Neuronal stem cell (in vitro differentiated cells): ENCODE data around the gene C3orf22.
"Not testable (repeated sequence)": the region's sequence is repeated elsewhere in the genome, so short reads cannot be mapped to it uniquely, and the experiment has no call there.

Experiments
- DNase-seq: peaks from one replicate; pipeline ENCODE4 v3.0.0-alpha.2; 2013; ENCODE audit warnings: low spot score
- H2AFZ ChIP-seq: one replicate; pipeline ENCODE4 v1.6.1; 2013; ENCODE audit warnings: mild to moderate bottlenecking, low read length, inconsistent platforms
- H2AK5ac ChIP-seq: 2 replicates; pipeline ENCODE4 v1.6.1; 2013; ENCODE audit warnings: low read depth, mild to moderate bottlenecking, inconsistent platforms, low read length, moderate library complexity, mixed read lengths
- H2BK120ac ChIP-seq: 2 replicates; pipeline ENCODE4 v1.6.1; 2013; ENCODE audit warnings: low read depth, mild to moderate bottlenecking, inconsistent platforms, low read length, moderate library complexity, mixed read lengths
- H2BK12ac ChIP-seq: one replicate; pipeline ENCODE4 v1.6.1; 2013; ENCODE audit warnings: low read length, inconsistent platforms
- H2BK15ac ChIP-seq: 2 replicates; pipeline ENCODE4 v1.6.1; 2013; ENCODE audit warnings: mild to moderate bottlenecking, low read length, inconsistent platforms, mixed read lengths
- H2BK5ac ChIP-seq: one replicate; pipeline ENCODE4 v1.6.1; 2013; ENCODE audit warnings: inconsistent platforms, mild to moderate bottlenecking, low read length, moderate library complexity
- H3K14ac ChIP-seq: one replicate; pipeline ENCODE4 v1.6.1; 2013; ENCODE audit warnings: low read length, inconsistent platforms
- H3K18ac ChIP-seq: 2 replicates; pipeline ENCODE4 v1.6.1; 2013; ENCODE audit warnings: low read length, inconsistent platforms
- H3K23ac ChIP-seq: 2 replicates; pipeline ENCODE4 v1.6.1; 2013; ENCODE audit warnings: low read depth, mild to moderate bottlenecking, mixed read lengths, low read length, inconsistent platforms; ENCODE audit not compliant: poor library complexity
- H3K27ac ChIP-seq: replicated peaks from 3 replicates; pipeline ENCODE4 v1.5.1; 2013; ENCODE audit warnings: low read length, inconsistent platforms
- H3K27me3 ChIP-seq, 3 experiments: 2 replicates each; pipeline ENCODE4 v1.6.1; 2013; ENCODE audit warnings: low read length in 3 of 3, mild to moderate bottlenecking in 2 of 3, inconsistent platforms in 1 of 3, low read depth in 1 of 3, mixed read lengths in 1 of 3, moderate library complexity in 1 of 3; ENCODE audit not compliant: control insufficient read depth in 3 of 3, insufficient read depth in 3 of 3
- H3K36me3 ChIP-seq, 2 donors: replicated peaks in 1 of 2; 2 replicates each; pipeline ENCODE4 v1.6.1; 2013; ENCODE audit warnings: low read length in 2 of 2; ENCODE audit not compliant: control insufficient read depth in 2 of 2, insufficient read depth in 2 of 2
- H3K4ac ChIP-seq: 2 replicates; pipeline ENCODE4 v1.6.1; 2013; ENCODE audit warnings: inconsistent platforms, mild to moderate bottlenecking, low read length, moderate library complexity
- H3K4me1 ChIP-seq, 2 donors: 1 replicate in 1 of 2; 2 replicates in 1 of 2; pipeline ENCODE4 v1.6.1; 2013; ENCODE audit warnings: low read length in 2 of 2, low read depth in 1 of 2; ENCODE audit not compliant: control insufficient read depth in 2 of 2, insufficient read depth in 1 of 2
- H3K4me2 ChIP-seq: one replicate; pipeline ENCODE4 v1.6.1; 2013; ENCODE audit warnings: mild to moderate bottlenecking, low read length, inconsistent platforms; ENCODE audit not compliant: insufficient read depth, poor library complexity, severe bottlenecking
- H3K4me3 ChIP-seq, 2 donors: 2 replicates each; pipeline ENCODE4 v1.5.1; 2013; ENCODE audit warnings: low read length in 2 of 2, mild to moderate bottlenecking in 2 of 2, inconsistent platforms in 1 of 2, moderate library complexity in 1 of 2
- H3K79me1 ChIP-seq: one replicate; pipeline ENCODE4 v1.6.1; 2013; ENCODE audit warnings: low read depth, mild to moderate bottlenecking, inconsistent platforms, low read length, moderate library complexity
- H3K9ac ChIP-seq: one replicate; pipeline ENCODE4 v1.6.1; 2013; ENCODE audit warnings: mild to moderate bottlenecking, low read depth, low read length, inconsistent platforms; ENCODE audit not compliant: poor library complexity
- H3K9me3 ChIP-seq, 2 donors: replicated peaks in 1 of 2; 2 replicates each; pipeline versions ENCODE3 to v1.6.1; 2013; ENCODE audit warnings: low read length in 2 of 2, mild to moderate bottlenecking in 2 of 2, inconsistent platforms in 1 of 2, low read depth in 1 of 2, mixed read lengths in 1 of 2, moderate library complexity in 1 of 2; ENCODE audit not compliant: control insufficient read depth in 2 of 2, insufficient read depth in 1 of 2
- H4K8ac ChIP-seq: one replicate; pipeline ENCODE4 v1.6.1; 2013; ENCODE audit warnings: low read depth, mild to moderate bottlenecking, inconsistent platforms, low read length, moderate library complexity
- H4K91ac ChIP-seq: one replicate; pipeline ENCODE4 v1.6.1; 2013; ENCODE audit warnings: low read length, low read depth, mild to moderate bottlenecking, inconsistent platforms; ENCODE audit not compliant: poor library complexity
- WGBS, 2 donors: extraction: QIAGEN DNeasy Blood & Tissue Kit; methylation state at CpG; one replicate each; pipeline ENCODE4 v1.1.7; 2013; ENCODE audit warnings: missing lambda C conversion rate in 2 of 2, mixed read lengths in 1 of 2; ENCODE audit not compliant: insufficient read length in 2 of 2, insufficient replicate concordance in 1 of 2; ENCODE audit errors: extremely low coverage in 2 of 2; 5-methylcytosine and 5-hydroxymethylcytosine counted together

C3orf22 gene

GRCh38 chr3:126535636-126536035, 23.1 kb downstream of the C3orf22 start:
- no peaks in the 10 kb centered on the region for H3K79me1 ChIP-seq
- H2BK15ac ChIP-seq, result no peak overlapping the region
- peak overlapping the region; percentile 2 for H3K23ac ChIP-seq
- peaks cover 0 to 26% (median 2%) of the 10 kb centered on the region in 3 experiments for H3K27me3 ChIP-seq
- H3K4me3 ChIP-seq, result no peak overlapping the region
- H2BK120ac ChIP-seq, result no peak overlapping the region
- no peaks in the 10 kb centered on the region for H3K36me3 ChIP-seq
- no peaks in the 10 kb centered on the region for H3K9me3 ChIP-seq
- H3K4me2 ChIP-seq, result no peak overlapping the region
- H4K91ac ChIP-seq, result peak overlapping the region; percentile 60
- H3K18ac ChIP-seq, result peak overlapping the region; percentile 59
- H3K9ac ChIP-seq, result no peak overlapping the region
- H4K8ac ChIP-seq, result no peak overlapping the region
- H3K4me1 ChIP-seq, result no peaks in the 10 kb centered on the region
- H2BK5ac ChIP-seq, result no peak overlapping the region
- H3K14ac ChIP-seq, result peak overlapping the region; percentile 31
- H2BK12ac ChIP-seq, result no peak overlapping the region
- no peak overlapping the region for H3K4ac ChIP-seq
- no peak overlapping the region for H3K27ac ChIP-seq
- no peak for DNase-seq
- no peak overlapping the region for H2AFZ ChIP-seq
- peak overlapping the region; percentile 27 for H2AK5ac ChIP-seq

- not testable (repeated sequence) for H3K4ac ChIP-seq, H3K9ac ChIP-seq, H2BK15ac ChIP-seq, H3K9me3 ChIP-seq, H3K4me2 ChIP-seq, DNase-seq, H3K4me3 ChIP-seq, H2BK120ac ChIP-seq, H3K36me3 ChIP-seq, H4K8ac ChIP-seq, H3K27ac ChIP-seq, H2BK5ac ChIP-seq, H2BK12ac ChIP-seq, H3K18ac ChIP-seq, H2AFZ ChIP-seq, H3K79me1 ChIP-seq, H4K91ac ChIP-seq, H3K4me1 ChIP-seq
- WGBS, 2 donors, result no CpG with 5 or more reads among the region's 7 CpGs
- H3K23ac ChIP-seq, result peak overlapping the region; percentile 52
- H2AK5ac ChIP-seq, result peak overlapping the region; percentile 75
- peaks cover 0 to 30% (median 2%) of the 10 kb centered on the region in 3 experiments for H3K27me3 ChIP-seq
- H3K14ac ChIP-seq, result peak overlapping the region; percentile 38
Measured at GRCh38 chr3:126534716-126535115, 24.0 kb downstream of the C3orf22 start.

GRCh38 chr3:126533506-126533905, 25.2 kb downstream of the C3orf22 start:
- no peak overlapping the region for H3K4me2 ChIP-seq
- no peak overlapping the region for H2BK120ac ChIP-seq

GRCh38 chr3:126531051-126531330, 27.7 kb downstream of the C3orf22 start:
- Histone ChIP-seq H2BK12ac (no peak overlapping the region), H3K4ac (no peak overlapping the region), H2BK5ac (no peak overlapping the region), H3K4me3 (no peak overlapping the region), H3K14ac (no peak overlapping the region), H3K9ac (peak overlapping the region; percentile 50), H3K4me2 (no peak overlapping the region), H2BK15ac (no peak overlapping the region), H2BK120ac (no peak overlapping the region), H3K9me3 (no peaks in the 10 kb centered on the region), H3K27me3 (peaks cover 0 to 53% (median 2%) of the 10 kb centered on the region in 3 experiments), H3K23ac (no peak overlapping the region), H3K27ac (no peak overlapping the region), H4K8ac (no peak overlapping the region), H3K36me3 (no peaks in the 10 kb centered on the region), H4K91ac (no peak overlapping the region), H2AK5ac (peak overlapping the region; percentile 40), H3K79me1 (peaks cover 2% of the 10 kb centered on the region), H2AFZ (no peak overlapping the region), H3K18ac (no peak overlapping the region), H3K4me1 (peaks cover 0 to 3% of the 10 kb centered on the region in 2 donors)
- DNase-seq, result no peak
- no CpG with 5 or more reads among the region's 6 CpGs for WGBS, 2 donors

More at GRCh38 chr3:126533506-126533905, 25.2 kb downstream of the C3orf22 start:
- Histone ChIP-seq H3K18ac (no peak overlapping the region), H3K4me1 (no peaks in the 10 kb centered on the region), H3K27ac (no peak overlapping the region), H4K8ac (no peak overlapping the region), H2AK5ac (no peak overlapping the region), H4K91ac (no peak overlapping the region), H3K9ac (no peak overlapping the region), H3K23ac (no peak overlapping the region), H3K9me3 (no peaks in the 10 kb centered on the region), H3K36me3 (no peaks in the 10 kb centered on the region), H3K4me3 (no peak overlapping the region), H2BK15ac (no peak overlapping the region), H2AFZ (no peak overlapping the region), H3K79me1 (peaks cover 2% of the 10 kb centered on the region), H2BK12ac (no peak overlapping the region), H3K27me3 (peaks cover 0 to 33% (median 2%) of the 10 kb centered on the region in 3 experiments), H2BK5ac (no peak overlapping the region), H3K14ac (no peak overlapping the region), H3K4ac (no peak overlapping the region)
- no peak for DNase-seq
